Tibial artery (tissue), 4 donors: ENCODE measurements around the gene SAP30.

Experiments used
- DNase-seq, 2 donors: peaks; one replicate each; pipeline ENCODE4 v3.0.0-alpha.2; 2019
- H3K27ac ChIP-seq, 2 donors: fragments of 200-600 bp; sonication (generic) in 1 of 2; 1 replicate in 1 of 2; 2 replicates in 1 of 2; pipeline ENCODE4 v1.5.1; 2018 to 2019; ENCODE audit warnings: mild to moderate bottlenecking in 1 of 2
- H3K27me3 ChIP-seq, 2 donors: fragments of 200-600 bp; sonication (generic) in 1 of 2; one replicate each; pipeline versions ENCODE4 v1.5.1 to v1.6.0; 2016 to 2019
- H3K36me3 ChIP-seq, 3 donors: fragments of 200-600 bp; sonication (generic) in 2 of 3; one replicate each; pipeline ENCODE4 v1.5.1; 2016 to 2019; ENCODE audit warnings: mild to moderate bottlenecking in 2 of 3
- H3K4me1 ChIP-seq, 4 donors: fragments of 200-600 bp; sonication (generic) in 2 of 4; 1 replicate in 3 of 4; 2 replicates in 1 of 4; pipeline ENCODE4 v1.5.1; 2016 to 2019
- H3K4me3 ChIP-seq, 2 donors: fragments of 200-600 bp; sonication (generic) in 1 of 2; 1 replicate in 1 of 2; 2 replicates in 1 of 2; pipeline ENCODE4 v1.5.1; 2018 to 2019; ENCODE audit warnings: mild to moderate bottlenecking in 2 of 2
- H3K9me3 ChIP-seq, 3 donors: fragments of 200-600 bp; sonication (generic) in 1 of 3; one replicate each; pipeline ENCODE4 v1.5.1; 2016 to 2019
- CTCF ChIP-seq, 2 experiments: fragments of 200-600 bp in 1 of 2; fragments of 450-650 bp in 1 of 2; IDR thresholded peaks; one replicate each; pipeline ENCODE4 v1.5.1; 2017 to 2019; ENCODE audit warnings: antibody characterized with exemption in 2 of 2, mild to moderate bottlenecking in 1 of 2, moderate library complexity in 1 of 2
- intact Hi-C: fragments of 100-400 bp; cut with DNase I; formaldehyde crosslinking; loops from one replicate; pipeline ENCODE4 v1.15.0; 2023; ENCODE audit warnings: low total_unique reads

SAP30 gene

GRCh38 chr4:173367285-173367684 lies 3.5 kb upstream of the SAP30 start:
- Histone ChIP-seq H3K4me3 (peak overlapping the region in 1 of 2 donors; percentile 68), H3K36me3 (no peaks in the 10 kb centered on the region), H3K9me3 (no peaks in the 10 kb centered on the region), H3K27me3 (no peaks in the 10 kb centered on the region), H3K4me1 (peaks cover 0 to 28% (median 8%) of the 10 kb centered on the region in 4 donors), H3K27ac (peak overlapping the region; percentile 25 to 99)
- no peak for TF ChIP-seq CTCF (IDR thresholded peaks at IDR 0.05)
- intact Hi-C loops: no loop called here
- no peak for DNase-seq

GRCh38 chr4:173367946-173368345 lies 2.8 kb upstream of the SAP30 start:
- DNase-seq: no peak
- Histone ChIP-seq H3K9me3 (no peaks in the 10 kb centered on the region), H3K27ac (peak overlapping the region; percentile 25 to 99), H3K36me3 (no peaks in the 10 kb centered on the region), H3K4me1 (peaks cover 0 to 30% (median 8%) of the 10 kb centered on the region in 4 donors), H3K27me3 (no peaks in the 10 kb centered on the region), H3K4me3 (peak overlapping the region; percentile 21 to 68)
- TF ChIP-seq CTCF (IDR thresholded peaks at IDR 0.05): no peak
- intact Hi-C loops: no loop called here

- intact Hi-C loops: loop anchor here (2.0 to 5.0 kb wide), 2 partner anchors 35 to 152 kb away; partner anchors contain the start of gene HMGB2
- DNase-seq: peak; percentile 88 to 94
- TF ChIP-seq CTCF (IDR thresholded peaks at IDR 0.05): no peak
- peaks cover 0 to 52% (median 13%) of the 10 kb centered on the region in 4 donors for H3K4me1 ChIP-seq
- H3K4me3 ChIP-seq: peak overlapping the region; percentile 68 to 94
- H3K36me3 ChIP-seq: no peaks in the 10 kb centered on the region
- H3K27me3 ChIP-seq: no peaks in the 10 kb centered on the region
- no peaks in the 10 kb centered on the region for H3K9me3 ChIP-seq
- H3K27ac ChIP-seq: peak overlapping the region; percentile 91 to 99
Observed at GRCh38 chr4:173370130-173370476, 651 bp upstream of the SAP30 start.

- H3K4me1 ChIP-seq: peaks cover 0 to 60% (median 21%) of the 10 kb centered on the region in 4 donors
- peaks cover 0 to 10% (median 0%) of the 10 kb centered on the region in 3 donors for H3K36me3 ChIP-seq
- peak; percentile 65 to 90 for DNase-seq
- H3K9me3 ChIP-seq: no peaks in the 10 kb centered on the region
- intact Hi-C loops: loop anchor here (2.0 to 5.0 kb wide), 2 partner anchors 37 to 151 kb away; partner anchors contain the start of gene HMGB2
- H3K4me3 ChIP-seq: peak overlapping the region; percentile 68 to 94
- no peak for TF ChIP-seq CTCF (IDR thresholded peaks at IDR 0.05)
- H3K27me3 ChIP-seq: no peaks in the 10 kb centered on the region
- peak overlapping the region; percentile 91 to 99 for H3K27ac ChIP-seq
Observed at GRCh38 chr4:173371292-173372192, 788 bp downstream of the SAP30 start.

GRCh38 chr4:173374588-173374987 lies 3.8 kb downstream of the SAP30 start:
- no peak for TF ChIP-seq CTCF (IDR thresholded peaks at IDR 0.05)
- Histone ChIP-seq H3K27me3 (no peaks in the 10 kb centered on the region), H3K4me3 (peak overlapping the region in 1 of 2 donors; percentile 94), H3K4me1 (peaks cover 0 to 56% (median 13%) of the 10 kb centered on the region in 4 donors), H3K36me3 (peaks cover 0 to 11% (median 0%) of the 10 kb centered on the region in 3 donors), H3K9me3 (no peaks in the 10 kb centered on the region), H3K27ac (peak overlapping the region; percentile 23 to 99)
- intact Hi-C loops: loop anchor here (5.0 kb wide), 1 partner anchor 148 kb away; no protein-coding TSS in a partner anchor
- no peak for DNase-seq
